Memory B cell (primary cell): ENCODE measurements around the gene CD38.

Experiments
- ATAC-seq: fragments of 150-1000 bp; cut with Tn5 transposase; 2 replicates; pipeline ENCODE4 v1.10.0; 2021; ENCODE audit warnings: low read depth, mild to moderate bottlenecking, moderate library complexity
- DNase-seq, 2 donors: peaks; one replicate each; pipeline ENCODE4 v3.0.0; 2022; ENCODE audit warnings: low spot score in 2 of 2
- H3K27ac Mint-ChIP-seq: one replicate; pipeline ENCODE4 v1.8.0; 2022; ENCODE audit warnings: mild to moderate bottlenecking, moderate library complexity, mixed read lengths
- H3K27me3 Mint-ChIP-seq: one replicate; pipeline ENCODE4 v1.8.0; 2022; ENCODE audit warnings: mixed read lengths
- H3K36me3 Mint-ChIP-seq: one replicate; pipeline ENCODE4 v1.8.0; 2022; ENCODE audit warnings: mild to moderate bottlenecking, mixed read lengths
- H3K4me1 Mint-ChIP-seq: one replicate; pipeline ENCODE4 v1.8.0; 2022; ENCODE audit warnings: mixed read lengths
- H3K4me3 Mint-ChIP-seq: one replicate; pipeline ENCODE4 v1.8.0; 2022; ENCODE audit warnings: mild to moderate bottlenecking, moderate library complexity, mixed read lengths
- H3K9me3 Mint-ChIP-seq: one replicate; pipeline ENCODE4 v1.8.0; 2022; ENCODE audit warnings: mixed read lengths

Gene CD38

GRCh38 chr4:15771216-15772058 is 6.7 kb upstream of the CD38 start:
- H3K27ac Mint-ChIP-seq: no peak overlapping the region
- H3K4me1 Mint-ChIP-seq: no peaks in the 10 kb centered on the region
- no peaks in the 10 kb centered on the region for H3K9me3 Mint-ChIP-seq
- H3K4me3 Mint-ChIP-seq: no peak overlapping the region
- peak; percentile 29 for ATAC-seq
- DNase-seq: no peak
- H3K36me3 Mint-ChIP-seq: no peaks in the 10 kb centered on the region
- H3K27me3 Mint-ChIP-seq: peaks cover 22% of the 10 kb centered on the region

- Mint-ChIP-seq H3K27me3 (peaks cover 24% of the 10 kb centered on the region), H3K4me1 (peaks cover 16% of the 10 kb centered on the region), H3K9me3 (no peaks in the 10 kb centered on the region), H3K36me3 (no peaks in the 10 kb centered on the region), H3K4me3 (no peak overlapping the region), H3K27ac (no peak overlapping the region)
- ATAC-seq (no peak), DNase-seq (no peak)
Observed at GRCh38 chr4:15774020-15774420, 4.1 kb upstream of the CD38 start.

- no peaks in the 10 kb centered on the region for H3K9me3 Mint-ChIP-seq
- no peak overlapping the region for H3K27ac Mint-ChIP-seq
- H3K4me1 Mint-ChIP-seq: peaks cover 28% of the 10 kb centered on the region
- peak overlapping the region; percentile 87 for H3K4me3 Mint-ChIP-seq
- no peaks in the 10 kb centered on the region for H3K36me3 Mint-ChIP-seq
- ATAC-seq (peak; percentile 11), DNase-seq (no peak)
- peaks cover 24% of the 10 kb centered on the region for H3K27me3 Mint-ChIP-seq
Observed at GRCh38 chr4:15776871-15777648, 1.1 kb upstream of the CD38 start.

GRCh38 chr4:15777697-15778288 is 335 bp upstream of the CD38 start:
- DNase-seq: no peak
- Mint-ChIP-seq H3K9me3 (no peaks in the 10 kb centered on the region), H3K4me1 (peaks cover 31% of the 10 kb centered on the region), H3K36me3 (no peaks in the 10 kb centered on the region), H3K27me3 (peaks cover 19% of the 10 kb centered on the region), H3K27ac (no peak overlapping the region), H3K4me3 (peak overlapping the region; percentile 87)
- no peak for ATAC-seq

GRCh38 chr4:15779306-15779705 is 1.2 kb downstream of the CD38 start:
- H3K36me3 Mint-ChIP-seq: no peaks in the 10 kb centered on the region
- no peak overlapping the region for H3K27ac Mint-ChIP-seq
- DNase-seq: no peak
- no peak for ATAC-seq
- peaks cover 40% of the 10 kb centered on the region for H3K4me1 Mint-ChIP-seq
- H3K9me3 Mint-ChIP-seq: no peaks in the 10 kb centered on the region
- H3K27me3 Mint-ChIP-seq: peaks cover 14% of the 10 kb centered on the region
- peak overlapping the region; percentile 87 for H3K4me3 Mint-ChIP-seq

- H3K4me1 Mint-ChIP-seq: peaks cover 44% of the 10 kb centered on the region
- H3K27ac Mint-ChIP-seq: no peak overlapping the region
- H3K4me3 Mint-ChIP-seq: peak overlapping the region; percentile 87
- no peak for DNase-seq
- H3K9me3 Mint-ChIP-seq: no peaks in the 10 kb centered on the region
- peaks cover 12% of the 10 kb centered on the region for H3K27me3 Mint-ChIP-seq
- ATAC-seq: no peak
- H3K36me3 Mint-ChIP-seq: no peaks in the 10 kb centered on the region
Observed at GRCh38 chr4:15779809-15780208, 1.7 kb downstream of the CD38 start.

GRCh38 chr4:15781427-15782095 is 3.4 kb downstream of the CD38 start:
- H3K27ac Mint-ChIP-seq: no peak overlapping the region
- no peaks in the 10 kb centered on the region for H3K9me3 Mint-ChIP-seq
- ATAC-seq (no peak), DNase-seq (no peak)
- peaks cover 54% of the 10 kb centered on the region for H3K4me1 Mint-ChIP-seq
- H3K36me3 Mint-ChIP-seq: no peaks in the 10 kb centered on the region
- H3K27me3 Mint-ChIP-seq: peaks cover 6% of the 10 kb centered on the region
- H3K4me3 Mint-ChIP-seq: no peak overlapping the region

- peaks cover 1% of the 10 kb centered on the region for H3K27me3 Mint-ChIP-seq
- no peaks in the 10 kb centered on the region for H3K9me3 Mint-ChIP-seq
- DNase-seq: no peak
- no peaks in the 10 kb centered on the region for H3K36me3 Mint-ChIP-seq
- no peak overlapping the region for H3K4me3 Mint-ChIP-seq
- peaks cover 40% of the 10 kb centered on the region for H3K4me1 Mint-ChIP-seq
- no peak overlapping the region for H3K27ac Mint-ChIP-seq
- ATAC-seq: no peak
Observed at GRCh38 chr4:15783676-15784075, 5.5 kb downstream of the CD38 start.

GRCh38 chr4:15784959-15785634 is 7.0 kb downstream of the CD38 start:
- no peak overlapping the region for H3K27ac Mint-ChIP-seq
- ATAC-seq: peak; percentile 98

GRCh38 chr4:15786743-15787142 is 8.6 kb downstream of the CD38 start:
- Mint-ChIP-seq H3K9me3 (no peaks in the 10 kb centered on the region), H3K36me3 (no peaks in the 10 kb centered on the region), H3K4me3 (no peak overlapping the region), H3K4me1 (peaks cover 32% of the 10 kb centered on the region), H3K27ac (no peak overlapping the region), H3K27me3 (no peaks in the 10 kb centered on the region)
- ATAC-seq (no peak), DNase-seq (no peak)

More at GRCh38 chr4:15784959-15785634, 7.0 kb downstream of the CD38 start:
- Mint-ChIP-seq H3K27me3 (peaks cover 1% of the 10 kb centered on the region), H3K4me1 (peaks cover 37% of the 10 kb centered on the region), H3K36me3 (no peaks in the 10 kb centered on the region), H3K9me3 (no peaks in the 10 kb centered on the region), H3K4me3 (peak overlapping the region; percentile 47)
- peak in 1 of 2 donors; percentile 65 for DNase-seq

- Mint-ChIP-seq H3K9me3 (no peaks in the 10 kb centered on the region), H3K27me3 (peaks cover 7% of the 10 kb centered on the region), H3K4me1 (peaks cover 3% of the 10 kb centered on the region), H3K36me3 (no peaks in the 10 kb centered on the region), H3K27ac (no peak overlapping the region), H3K4me3 (no peak overlapping the region)
- no peak for DNase-seq
- no peak for ATAC-seq
Observed at GRCh38 chr4:15792974-15793373, 14.8 kb downstream of the CD38 start.

GRCh38 chr4:15793506-15794363 is 15.6 kb downstream of the CD38 start:
- H3K27ac Mint-ChIP-seq: no peak overlapping the region
- no peak overlapping the region for H3K4me3 Mint-ChIP-seq
- H3K36me3 Mint-ChIP-seq: no peaks in the 10 kb centered on the region
- peaks cover 7% of the 10 kb centered on the region for H3K27me3 Mint-ChIP-seq
- H3K9me3 Mint-ChIP-seq: no peaks in the 10 kb centered on the region
- ATAC-seq (no peak), DNase-seq (no peak)
- H3K4me1 Mint-ChIP-seq: peaks cover 2% of the 10 kb centered on the region

- Mint-ChIP-seq H3K4me1 (peaks cover 4% of the 10 kb centered on the region), H3K27ac (no peak overlapping the region), H3K27me3 (peaks cover 9% of the 10 kb centered on the region), H3K36me3 (no peaks in the 10 kb centered on the region), H3K9me3 (no peaks in the 10 kb centered on the region), H3K4me3 (no peak overlapping the region)
- ATAC-seq (no peak), DNase-seq (no peak)
Observed at GRCh38 chr4:15794426-15794825, 16.3 kb downstream of the CD38 start.
